NCI-H146 (cell line): ENCODE data around the gene CAB39L.

Experiments used
- DNase-seq: peaks from one replicate; lab custom pipeline; 2025; lab: John Stamatoyannopoulos, UW

CAB39L gene

GRCh38 chr13:49443704-49444523 lies at the start of gene CAB39L, which contains the start of gene SETDB2:
CAB39L (minus strand) TSS chr13:49444064; CDS start chr13:49382910, 61,154 bp downstream.
SETDB2 (plus strand) TSS chr13:49444274; CDS start chr13:49451894, 7,620 bp downstream.
- DNase-seq: peak; percentile 99

DNA sequence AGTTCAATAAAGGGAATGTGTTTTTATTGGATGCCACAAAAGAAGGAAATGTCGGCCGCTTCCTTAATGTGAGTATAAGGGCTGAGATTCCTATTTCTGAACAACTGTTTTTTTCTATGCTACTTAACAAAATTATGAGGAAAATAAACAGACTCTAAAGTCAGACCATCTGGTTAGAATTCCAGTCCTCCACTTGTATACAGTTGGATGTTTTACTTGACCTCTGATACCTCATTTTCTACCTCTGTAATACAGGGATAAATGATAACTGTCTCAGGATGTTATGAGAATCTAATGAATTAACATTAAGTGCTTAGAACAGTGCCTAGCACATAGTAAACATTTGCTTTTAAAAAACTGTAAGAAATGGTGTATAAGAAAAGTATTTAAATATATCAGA lies 44.7 kb upstream of the CAB39L start:
- no peak for DNase-seq

DNA sequence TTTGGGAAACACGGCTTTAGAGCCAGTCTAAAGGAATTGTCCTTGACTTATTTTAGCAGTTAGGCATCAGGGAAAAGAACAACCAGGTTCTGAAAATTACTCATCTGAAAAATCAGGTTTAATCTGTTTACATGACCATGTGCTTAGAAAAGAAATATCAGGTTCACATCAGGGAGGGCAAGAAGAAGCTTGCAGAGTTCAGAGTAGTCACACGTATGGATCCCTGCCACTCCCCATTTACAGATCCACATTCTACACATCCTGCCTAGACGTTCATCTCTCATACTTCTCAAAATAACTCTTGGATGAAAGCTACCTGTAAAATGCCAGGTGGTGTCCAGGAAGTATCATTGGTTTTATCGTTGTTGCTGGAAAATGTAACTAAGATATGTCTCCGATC lies 37.9 kb upstream of the CAB39L start:
- no peak for DNase-seq

- no peak for DNase-seq
These were observed 32.7 kb upstream of the CAB39L start for GRCh38 chr13:49476529-49476928.

DNA sequence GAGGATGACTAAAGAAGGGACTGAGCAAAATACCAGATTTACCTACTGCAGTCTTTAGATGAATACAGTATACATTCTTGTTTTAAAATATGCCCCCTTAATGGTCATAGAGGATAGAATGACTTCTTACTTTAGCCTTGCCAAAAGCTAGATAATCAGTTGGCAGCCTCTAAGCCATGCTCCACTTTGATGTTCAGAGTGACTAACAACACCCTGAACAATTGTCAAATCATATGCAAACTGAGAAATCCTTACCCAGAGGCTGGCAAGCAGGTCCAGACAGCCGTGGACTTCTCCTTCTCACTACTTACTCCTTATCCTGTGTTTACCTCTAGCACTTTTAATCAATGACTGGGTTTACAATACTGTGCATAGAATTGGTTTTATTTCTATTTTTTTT lies 28.3 kb upstream of the CAB39L start:
- DNase-seq: no peak

GRCh38 chr13:49466292-49466838 lies 22.5 kb upstream of the CAB39L start:
- DNase-seq: no peak

GRCh38 chr13:49464621-49465325 lies 20.9 kb upstream of the CAB39L start:
- DNase-seq: no peak

DNA sequence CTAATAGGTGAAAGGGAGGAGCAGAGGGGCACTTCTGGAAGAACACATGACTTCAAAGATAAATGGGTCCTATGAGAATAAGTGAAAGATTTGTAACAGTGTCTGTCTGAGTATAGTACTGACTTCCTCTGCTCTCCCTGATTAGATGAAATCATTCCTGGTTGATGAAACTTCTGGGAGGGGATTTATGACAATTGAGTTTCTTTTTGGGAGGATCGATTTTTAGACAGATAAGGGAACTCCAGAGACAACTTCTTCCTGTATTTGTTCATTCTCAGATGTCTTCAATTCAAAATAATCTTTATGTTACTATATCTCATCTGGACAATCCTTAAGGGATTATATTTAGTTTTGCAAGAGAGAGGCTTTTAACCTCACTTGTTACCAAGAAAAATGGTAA lies 20.2 kb upstream of the CAB39L start:
- no peak for DNase-seq

- DNase-seq: no peak
These were observed 15.7 kb upstream of the CAB39L start for GRCh38 chr13:49459580-49459979.

GRCh38 chr13:49457221-49457620 lies 13.4 kb upstream of the CAB39L start:
- no peak for DNase-seq

DNA sequence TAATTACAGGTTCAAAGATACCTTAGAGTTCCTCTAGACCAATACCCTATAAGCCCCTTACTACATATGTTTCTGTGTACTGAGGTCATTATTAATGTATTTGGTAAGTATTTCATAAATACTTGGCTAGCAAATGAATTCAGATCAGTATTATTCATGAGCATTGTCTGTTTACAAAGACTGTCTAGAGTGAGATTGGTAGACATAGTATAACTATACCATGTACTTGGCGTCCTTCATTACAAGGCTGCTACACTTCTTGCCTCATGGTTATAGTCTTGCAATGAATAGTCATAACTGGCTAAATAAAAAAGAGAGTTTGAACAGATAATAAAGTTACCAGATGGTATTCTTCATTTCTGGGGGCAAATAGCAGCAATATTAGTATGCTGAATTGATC lies 12.3 kb upstream of the CAB39L start:
- no peak for DNase-seq

DNA sequence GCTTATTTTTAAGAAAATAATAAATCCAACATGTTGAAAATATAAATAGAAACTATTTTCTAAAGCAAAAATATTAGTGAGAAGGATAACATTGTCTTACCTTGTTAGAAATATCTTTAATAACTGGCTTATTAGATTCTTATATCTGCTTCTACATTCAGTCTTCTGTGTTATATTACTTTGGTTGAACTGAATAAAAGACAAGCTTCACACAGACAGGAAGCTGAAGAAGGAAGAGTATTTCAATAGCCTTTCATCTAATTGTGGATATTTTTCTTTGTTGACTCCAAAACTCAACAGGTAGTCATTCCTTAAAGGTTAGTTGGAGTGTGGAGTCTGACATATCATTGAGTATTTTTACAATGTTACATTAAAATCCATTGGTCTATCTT lies 11.1 kb upstream of the CAB39L start:
- DNase-seq: no peak

GRCh38 chr13:49454388-49455006 lies 10.6 kb upstream of the CAB39L start:
- no peak for DNase-seq

GRCh38 chr13:49453465-49453864 lies 9.6 kb upstream of the CAB39L start:
- no peak for DNase-seq

- DNase-seq: no peak
These were observed 9.0 kb upstream of the CAB39L start for GRCh38 chr13:49452725-49453457.

DNA sequence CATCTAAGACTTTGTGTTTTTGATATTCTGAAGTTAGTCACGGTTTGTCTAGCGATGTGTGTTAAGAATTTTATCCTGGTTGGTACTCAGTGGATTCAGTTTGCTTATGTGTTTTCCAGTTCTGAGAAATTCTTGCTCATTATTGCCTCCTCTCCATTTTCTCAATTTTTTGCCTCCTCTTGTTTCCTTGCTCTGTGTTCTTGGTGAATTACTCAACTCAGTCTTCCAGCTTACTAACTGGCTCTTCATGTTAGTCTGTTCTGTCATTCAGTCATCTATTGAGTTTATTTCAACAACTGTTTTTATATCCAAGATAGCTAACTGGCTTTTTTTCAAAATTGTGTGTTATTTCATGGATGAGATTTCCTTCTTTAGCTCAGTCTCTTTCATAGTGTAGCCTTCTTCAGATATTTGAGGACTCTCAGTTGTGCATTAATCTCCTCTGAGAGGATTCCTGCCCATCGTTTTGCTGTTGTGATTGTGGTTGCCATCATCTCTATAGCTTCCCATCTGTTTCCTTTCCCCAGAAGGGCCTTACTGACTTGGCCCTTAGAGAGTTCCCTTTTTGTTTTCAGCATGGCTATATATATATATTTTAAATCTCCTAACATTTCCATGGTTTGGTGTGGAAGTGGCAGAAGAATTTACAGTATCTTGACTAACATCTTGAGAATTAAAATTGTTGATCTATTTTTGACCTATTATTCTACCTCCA lies 6.4 kb upstream of the CAB39L start:
- DNase-seq: no peak

- DNase-seq: no peak
These were observed 4.9 kb upstream of the CAB39L start for GRCh38 chr13:49448753-49449152.

- DNase-seq: no peak
These were observed 2.6 kb upstream of the CAB39L start for GRCh38 chr13:49446473-49446872.

DNA sequence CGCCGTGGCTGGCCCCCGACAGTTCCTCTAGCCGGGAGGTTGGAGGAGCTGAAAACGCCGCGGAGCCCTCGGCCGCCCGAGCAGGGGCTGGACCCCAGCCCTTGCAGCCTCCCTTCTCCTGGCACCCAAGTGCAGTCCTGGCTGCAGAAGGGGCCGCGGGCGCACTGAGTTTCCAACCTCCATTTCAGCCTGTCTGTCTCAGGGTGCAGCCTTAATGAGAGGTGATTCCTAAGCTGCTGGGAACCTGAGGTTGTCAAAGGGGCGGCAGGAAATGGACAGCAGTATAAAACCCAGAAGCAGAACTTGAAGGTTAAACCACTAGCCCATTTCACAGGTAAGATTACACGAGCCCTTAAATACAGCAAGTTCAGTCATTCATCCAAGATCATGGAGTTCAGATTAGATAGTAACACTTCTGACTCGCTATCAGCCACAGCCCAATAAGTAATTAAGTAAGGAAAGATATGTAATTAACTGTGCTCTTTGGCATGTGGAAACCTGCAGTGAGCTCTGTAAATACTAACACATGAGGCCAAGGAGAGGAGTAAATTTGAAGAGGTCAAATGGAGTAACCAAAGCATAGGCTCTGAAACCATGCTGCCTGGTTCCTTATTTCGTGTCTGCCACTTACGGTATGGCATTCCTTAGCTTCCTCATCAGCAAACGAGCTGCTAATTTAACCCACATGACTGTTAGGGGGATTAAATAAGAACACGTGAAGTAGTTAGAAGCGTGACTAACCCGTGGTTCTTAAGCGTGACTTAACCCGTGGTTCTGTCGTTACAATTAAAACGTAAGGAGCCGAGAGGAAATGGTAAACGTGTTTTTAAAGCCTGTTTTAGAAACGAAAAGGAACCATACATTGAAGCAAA lies 896 bp upstream of the CAB39L start:
- peak; percentile 47 for DNase-seq

DNA sequence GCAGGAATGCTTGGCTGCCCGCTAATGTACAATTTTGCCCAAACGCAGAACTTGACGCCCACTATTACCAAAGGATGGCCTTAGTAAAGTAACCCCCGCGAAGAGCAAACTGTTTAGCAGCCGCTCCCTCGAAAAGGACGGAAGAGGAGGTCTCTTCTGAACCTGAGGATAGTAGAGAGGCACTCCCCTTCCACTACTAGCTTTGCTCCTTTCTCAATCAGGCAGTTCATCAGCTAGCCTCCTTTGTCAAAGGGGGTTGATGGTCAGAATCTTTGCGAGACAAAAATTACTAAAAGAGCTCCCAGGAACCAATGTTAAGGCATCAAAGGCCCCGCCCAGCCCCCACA lies 534 bp downstream of the CAB39L start:
- DNase-seq: peak; percentile 66
